Stimulated activated CD8-positive, alpha-beta memory T cell treated with anti-CD3 and anti-CD28 coated beads, Interleukin-15, amount 100 ng/mL, for 24 hours (primary cell): ENCODE data around the gene DPP10.

ENCODE experiments used
- DNase-seq: peaks from one replicate; pipeline ENCODE4 v3.0.0-alpha.2; 2020; ENCODE audit warnings: low read depth

Gene DPP10

DNA sequence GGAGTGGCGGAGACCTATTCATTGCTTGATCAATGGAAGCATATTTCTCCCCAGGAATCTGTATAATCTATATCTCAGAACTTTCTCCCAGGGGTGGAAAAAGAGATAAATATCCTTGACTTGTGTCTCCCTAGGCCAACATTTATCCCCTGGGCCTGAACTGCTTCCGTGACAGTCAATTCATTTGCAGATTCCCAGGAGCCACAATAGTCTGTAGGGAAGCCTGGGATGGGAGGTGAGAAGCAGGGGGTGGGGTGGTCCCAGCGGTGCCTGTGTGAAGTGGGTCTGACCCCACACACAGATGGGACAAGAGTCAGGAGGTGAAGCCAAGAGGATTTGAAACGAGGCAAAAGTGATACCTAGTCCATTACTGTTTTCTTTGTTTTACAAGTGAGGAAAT, 166.8 kb downstream of the DPP10 start:
- no peak for DNase-seq

DNA sequence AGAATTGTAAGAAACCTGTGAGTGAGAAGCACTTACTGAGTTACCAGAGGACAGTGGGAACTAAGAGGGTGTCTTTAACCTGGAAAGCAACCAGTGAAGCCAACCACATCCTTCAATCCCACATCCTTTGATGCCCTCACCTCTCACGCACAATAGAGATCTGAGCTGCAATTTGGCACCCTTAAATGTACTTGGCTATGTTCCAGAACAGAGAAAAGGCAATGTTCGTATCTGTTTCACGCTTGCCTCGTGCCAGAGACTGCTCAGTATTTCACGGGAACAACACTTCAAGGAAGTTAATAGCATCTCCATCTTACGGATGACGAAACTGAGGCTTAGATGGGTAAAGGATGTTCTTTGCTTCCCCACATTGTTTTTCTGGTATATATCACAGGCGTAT, 167.4 kb downstream of the DPP10 start:
- DNase-seq: no peak

DNA sequence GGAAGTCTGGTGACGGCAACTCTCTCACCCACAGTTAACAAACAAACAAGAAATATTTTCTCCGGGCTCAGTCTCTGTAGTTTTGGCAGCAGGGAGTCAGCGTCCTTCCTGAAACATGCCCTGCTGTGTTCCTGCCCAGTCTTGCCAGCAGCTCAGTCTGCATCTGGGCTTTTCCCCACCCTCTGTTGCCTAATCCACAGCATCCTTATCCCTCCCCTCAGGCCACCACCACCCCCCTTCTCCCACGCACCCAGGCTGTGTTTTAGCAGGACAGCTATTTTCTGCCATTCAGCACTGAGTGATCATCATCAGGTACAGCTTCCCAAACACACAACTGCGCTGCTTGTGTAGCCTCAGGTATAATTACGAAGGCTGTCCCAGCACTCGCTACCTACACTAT, 168.2 kb downstream of the DPP10 start:
- DNase-seq: no peak

DNA sequence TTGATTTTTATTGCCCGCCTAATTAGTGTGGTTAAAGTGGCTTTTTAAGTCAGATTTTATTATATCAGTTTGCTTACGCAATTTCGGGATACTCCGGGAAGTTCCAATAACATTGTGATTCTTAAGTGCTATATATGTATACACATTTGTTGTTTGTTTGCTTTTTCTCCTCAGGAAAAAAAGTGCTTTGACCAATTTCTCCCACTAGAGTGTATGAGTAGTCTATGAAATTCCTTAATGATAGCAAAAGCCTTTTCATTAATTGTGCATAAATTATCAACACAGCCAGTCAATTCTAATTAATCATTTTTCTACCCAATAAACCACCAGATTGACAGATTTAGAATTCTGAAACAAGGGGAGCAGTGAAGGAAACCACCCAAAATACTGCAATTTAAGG, 172.2 kb downstream of the DPP10 start:
- no peak for DNase-seq

DNA sequence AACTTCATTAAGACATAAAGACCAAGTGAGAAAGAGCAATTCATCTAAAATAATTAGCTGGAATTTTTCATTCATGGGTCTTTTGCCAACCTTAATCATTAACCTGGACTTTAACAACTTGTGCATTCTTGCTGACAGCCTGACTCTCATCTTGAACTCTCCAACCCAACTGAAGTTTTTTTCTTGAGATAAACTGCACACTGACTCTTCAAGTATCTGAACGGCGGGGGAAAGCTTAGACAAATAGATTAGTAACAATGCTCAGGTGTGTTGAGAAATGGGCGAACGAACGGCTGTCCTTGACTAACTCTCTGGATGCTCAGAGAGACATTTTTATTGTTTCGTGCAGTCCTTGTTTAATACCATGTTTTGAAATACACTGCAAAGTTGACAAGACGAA, 186.0 kb downstream of the DPP10 start:
- no peak for DNase-seq

DNA sequence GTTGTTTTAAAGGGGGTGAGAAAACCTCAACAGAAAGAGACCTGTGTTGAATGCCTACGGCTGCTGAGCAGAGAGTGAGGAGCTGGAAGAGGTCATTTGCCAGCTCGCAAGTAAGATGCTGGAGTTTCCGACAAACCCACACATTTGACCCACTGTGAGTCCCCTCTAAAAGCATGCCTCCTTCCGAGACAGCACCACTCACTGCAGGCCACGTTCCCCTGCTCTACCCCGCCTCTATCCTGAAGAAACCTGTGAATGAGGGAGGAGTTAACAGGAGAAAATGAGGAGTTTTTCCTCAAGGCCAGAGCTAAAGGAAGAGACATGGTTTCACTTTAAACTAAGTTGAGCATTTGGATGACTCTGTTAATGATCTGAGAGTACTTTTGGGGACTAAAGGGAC, 188.7 kb downstream of the DPP10 start:
- DNase-seq: no peak

DNA sequence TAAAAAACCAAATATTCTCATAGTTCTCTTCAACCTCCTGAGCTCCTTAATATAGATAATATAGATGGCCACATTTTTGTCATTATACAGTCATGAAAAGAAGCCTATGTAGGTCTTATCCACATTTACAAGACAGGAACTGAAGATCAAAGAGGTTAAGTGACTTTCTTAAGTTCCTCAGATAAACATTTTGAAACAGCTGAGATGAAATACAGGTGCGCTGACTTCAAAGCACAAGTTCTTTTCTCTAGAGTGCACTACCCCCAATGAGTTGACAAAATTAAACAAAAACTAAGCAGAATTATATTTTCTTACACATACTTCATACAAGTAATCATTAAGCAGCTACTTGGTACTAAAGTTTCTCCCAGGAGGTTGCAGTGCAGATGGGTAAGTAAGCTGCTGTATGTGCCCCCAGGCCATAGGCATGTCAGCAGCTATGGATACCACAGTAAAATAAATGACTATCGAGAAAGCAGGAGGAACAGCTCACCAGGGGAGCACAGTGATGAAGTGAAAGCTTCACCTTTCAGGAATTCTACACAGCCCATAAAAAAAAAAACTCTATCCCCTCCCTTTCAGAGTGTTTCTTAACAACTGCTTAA, 199.8 kb downstream of the DPP10 start:
- DNase-seq: no peak

DNA sequence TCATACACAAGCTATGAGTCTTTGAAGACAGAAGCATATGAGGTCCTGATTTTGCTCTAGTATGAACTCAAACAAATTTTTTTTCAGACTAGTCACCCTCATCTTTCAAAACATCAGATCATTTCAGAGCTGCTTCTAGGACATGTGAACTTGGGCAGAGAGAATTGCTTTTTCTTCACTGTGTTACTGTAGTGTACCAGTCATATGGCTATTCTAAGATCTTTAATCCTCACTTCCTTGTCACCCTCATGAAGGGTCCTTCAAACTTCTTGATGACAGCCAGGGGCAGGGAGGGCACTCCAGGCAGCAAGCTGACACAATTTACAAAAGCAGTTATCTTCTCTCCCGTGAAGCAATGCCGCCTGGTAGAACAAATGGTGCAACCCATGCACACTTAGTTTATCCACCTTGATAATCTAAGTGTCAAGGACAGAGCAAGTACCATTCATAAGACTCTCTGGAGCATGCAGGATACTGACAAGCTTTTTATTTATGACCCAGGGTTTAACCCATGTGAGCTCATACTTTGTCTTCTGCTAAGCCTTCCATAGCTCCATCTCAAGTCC, 200.6 kb downstream of the DPP10 start:
- DNase-seq: no peak

DNA sequence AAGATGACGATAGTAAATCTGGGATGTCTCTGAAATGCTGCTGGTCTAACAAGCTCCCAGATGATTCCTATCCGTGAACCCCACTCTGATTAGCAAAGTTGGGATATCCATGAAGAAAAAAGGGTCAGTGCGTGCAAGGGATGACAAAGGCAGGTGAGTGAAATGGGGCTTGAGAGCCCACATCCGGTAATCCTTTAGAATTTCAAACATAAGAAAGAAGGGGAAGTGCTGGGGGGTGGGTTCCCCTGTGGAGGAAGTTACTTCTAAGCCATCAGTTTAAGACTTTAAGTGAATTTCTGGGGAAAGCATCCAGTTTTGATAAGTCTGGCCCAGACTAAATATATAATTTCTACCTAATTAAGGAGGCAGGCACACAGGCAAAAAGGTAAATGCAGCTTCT, 209.5 kb downstream of the DPP10 start:
- no peak for DNase-seq

DNA sequence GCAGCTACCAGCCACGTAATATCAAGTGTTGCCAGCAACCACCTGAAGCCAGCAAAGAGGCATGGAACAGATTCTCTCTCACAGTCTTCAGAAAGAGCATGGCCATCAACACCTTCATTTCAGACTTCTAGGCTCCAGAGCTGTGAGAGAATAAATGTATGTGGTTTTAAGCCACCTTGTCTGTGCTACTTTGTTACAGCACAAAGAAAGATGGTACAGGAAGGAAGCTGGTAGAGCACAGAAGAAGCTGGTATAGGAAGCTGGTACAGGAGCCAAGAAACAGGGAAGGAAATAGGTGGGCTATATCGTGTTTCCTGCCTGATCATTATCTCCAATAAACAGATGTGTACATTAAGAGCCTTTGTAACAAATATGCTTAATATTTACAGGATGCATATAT, 217.4 kb downstream of the DPP10 start:
- DNase-seq: no peak

DNA sequence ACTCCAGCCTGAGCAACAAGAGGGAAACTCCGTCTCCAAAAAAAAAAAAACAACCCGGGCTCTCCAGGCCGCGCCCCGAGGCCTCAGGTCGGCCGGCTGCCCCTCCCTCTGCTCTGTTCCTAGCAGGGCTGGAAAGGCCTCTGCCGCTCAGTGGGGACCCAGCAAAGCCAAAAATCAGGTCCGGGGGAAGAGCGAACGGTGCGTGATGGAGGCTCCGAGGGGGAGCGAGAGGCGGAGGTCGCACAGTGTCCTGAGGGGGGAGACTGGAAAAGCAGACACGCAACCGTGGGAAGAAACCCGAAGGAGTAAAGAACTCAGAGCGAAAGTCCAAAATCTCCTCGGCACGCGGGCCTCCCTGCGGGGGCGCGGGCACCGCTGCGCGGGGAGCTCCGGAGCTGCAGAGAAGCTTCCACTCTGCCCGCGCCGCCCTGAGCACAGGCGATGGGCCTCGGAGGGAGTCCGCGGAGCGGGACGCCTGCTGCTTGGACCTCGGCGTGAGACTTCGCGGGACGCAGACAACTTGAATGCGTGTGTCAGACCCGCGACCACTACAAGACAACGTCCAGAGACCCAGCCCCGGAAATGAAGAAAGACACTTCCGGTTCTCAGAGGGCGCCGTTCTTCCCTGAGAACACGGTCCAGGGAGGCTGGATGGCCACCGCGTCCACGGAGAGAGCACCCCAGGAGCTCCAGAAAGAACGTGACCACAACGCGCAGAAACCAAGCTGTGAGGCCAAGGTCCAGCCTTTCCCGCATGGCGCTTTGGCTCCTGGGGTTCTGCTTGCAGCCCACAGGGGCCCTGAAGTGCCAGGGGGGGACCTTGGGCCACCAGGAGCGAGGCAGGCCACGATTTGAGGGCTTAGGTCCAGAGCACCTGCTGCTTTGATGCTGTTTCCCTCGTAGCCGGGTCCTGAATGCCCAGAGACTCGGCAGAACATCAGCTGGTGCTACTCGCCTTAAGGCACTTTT, 219.8 kb downstream of the DPP10 start:
- DNase-seq: no peak

DNA sequence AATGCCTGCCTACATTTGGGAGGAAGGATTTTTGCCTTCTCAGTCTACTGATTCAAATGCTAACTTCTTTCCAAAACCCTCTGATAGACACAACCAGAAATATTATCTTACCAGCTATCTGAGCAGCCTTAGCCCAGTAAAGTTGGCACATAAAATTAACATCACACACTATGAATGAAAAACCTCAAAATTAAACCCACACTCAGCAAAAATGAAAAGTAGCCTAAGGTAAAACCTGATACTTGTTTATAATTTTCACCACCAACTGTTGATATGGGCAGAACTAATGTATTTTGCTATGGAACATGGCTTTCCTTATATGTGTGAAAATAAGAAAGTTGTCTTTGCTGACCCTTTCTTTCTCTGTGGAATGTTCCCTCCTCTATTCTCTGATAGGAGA, 226.0 kb downstream of the DPP10 start:
- DNase-seq: no peak

DNA sequence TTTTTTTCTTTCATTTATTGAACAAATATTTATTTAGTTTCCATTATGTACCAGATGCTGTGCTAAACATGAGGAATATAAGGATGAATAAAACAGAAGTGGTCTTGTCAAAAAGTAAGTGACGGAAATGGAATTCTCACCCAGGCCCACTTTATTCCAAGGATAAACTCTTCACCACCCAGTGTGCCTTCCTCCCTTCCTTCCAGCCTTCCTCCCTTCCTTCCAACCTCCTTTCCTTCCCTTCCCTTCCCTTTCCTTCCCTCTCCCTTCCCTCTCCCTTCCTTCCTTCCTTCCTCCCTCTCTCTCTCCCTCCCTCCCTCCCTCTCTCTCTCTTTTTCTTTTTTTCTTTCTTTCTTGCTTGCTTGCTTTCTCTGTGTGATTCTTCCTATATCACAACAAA, 240.8 kb downstream of the DPP10 start:
- DNase-seq: no peak

DNA sequence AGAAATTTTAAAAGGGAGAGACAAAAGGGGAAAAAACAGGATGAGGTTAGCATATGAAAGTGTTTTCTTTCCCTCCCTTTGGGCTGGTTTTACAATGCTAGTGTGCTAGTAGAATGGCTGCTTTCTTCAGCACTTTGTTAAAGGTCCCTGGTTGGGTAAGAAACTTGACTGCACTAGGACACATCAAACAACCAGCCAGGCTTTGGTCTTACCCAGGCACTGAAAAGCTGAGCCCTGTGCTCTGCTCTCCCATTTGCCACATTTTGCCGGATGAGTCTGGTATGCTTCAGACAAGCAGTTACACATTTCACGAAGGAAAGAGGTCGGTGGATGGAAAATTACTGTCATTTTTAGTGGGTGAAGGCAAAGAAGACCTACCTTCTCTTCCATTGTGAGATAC, 242.0 kb downstream of the DPP10 start:
- DNase-seq: no peak

DNA sequence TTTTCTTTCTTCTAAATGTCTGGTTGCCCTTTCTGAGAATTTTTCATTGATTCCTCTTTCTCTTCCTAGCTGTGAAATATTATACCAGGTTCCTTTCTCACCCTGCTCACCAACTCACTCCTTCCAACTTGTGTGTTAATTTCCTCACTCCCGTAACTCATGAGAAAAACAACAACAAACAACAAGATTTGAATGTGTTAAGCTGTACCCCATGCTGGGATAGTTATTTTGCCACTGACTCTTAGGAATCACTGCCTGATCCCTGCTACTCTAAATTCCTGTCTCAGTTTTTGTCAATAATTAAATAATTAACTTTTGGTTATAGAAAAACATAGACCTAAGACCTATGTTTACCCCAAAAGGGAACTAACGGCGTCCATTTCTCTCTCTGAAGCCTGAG, 242.7 kb downstream of the DPP10 start:
- DNase-seq: no peak

DNA sequence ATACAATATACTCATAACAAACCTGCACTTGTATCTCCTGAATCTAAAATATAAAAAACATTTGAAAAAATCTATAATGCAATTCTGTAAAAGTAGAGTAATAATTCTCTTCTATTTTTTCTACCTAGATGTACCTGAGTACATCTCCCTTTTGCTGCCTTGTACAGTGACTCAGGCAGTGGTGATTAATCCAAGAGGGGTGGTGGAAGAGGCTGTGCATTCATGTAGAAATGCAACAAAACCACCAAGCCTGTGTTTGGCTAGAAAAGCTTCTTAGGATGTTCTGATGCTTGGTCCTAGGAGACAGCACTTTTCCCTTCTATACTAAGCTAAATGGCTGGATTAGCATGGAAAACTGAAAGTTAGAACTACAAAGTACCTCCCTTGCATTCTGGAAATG, 245.8 kb downstream of the DPP10 start:
- no peak for DNase-seq

DNA sequence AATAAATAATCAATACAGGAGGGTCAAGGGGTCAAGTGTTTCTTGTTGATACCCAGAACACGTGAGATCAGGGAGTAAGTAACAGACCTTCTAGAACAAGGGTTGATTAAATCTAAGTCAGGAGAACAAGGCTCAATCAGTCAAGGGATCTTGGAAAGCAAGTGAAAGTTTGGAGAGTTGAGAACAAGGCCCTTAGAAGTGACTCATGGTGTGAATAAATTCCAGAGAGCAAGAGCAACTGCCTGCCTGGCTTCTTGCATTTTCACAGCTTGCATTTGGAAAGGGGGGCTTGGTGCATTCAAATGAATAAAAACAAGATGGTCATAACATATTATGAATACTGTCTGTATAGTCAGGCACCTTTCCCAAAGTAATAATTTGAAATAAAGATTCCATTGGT, 256.1 kb downstream of the DPP10 start:
- DNase-seq: no peak

DNA sequence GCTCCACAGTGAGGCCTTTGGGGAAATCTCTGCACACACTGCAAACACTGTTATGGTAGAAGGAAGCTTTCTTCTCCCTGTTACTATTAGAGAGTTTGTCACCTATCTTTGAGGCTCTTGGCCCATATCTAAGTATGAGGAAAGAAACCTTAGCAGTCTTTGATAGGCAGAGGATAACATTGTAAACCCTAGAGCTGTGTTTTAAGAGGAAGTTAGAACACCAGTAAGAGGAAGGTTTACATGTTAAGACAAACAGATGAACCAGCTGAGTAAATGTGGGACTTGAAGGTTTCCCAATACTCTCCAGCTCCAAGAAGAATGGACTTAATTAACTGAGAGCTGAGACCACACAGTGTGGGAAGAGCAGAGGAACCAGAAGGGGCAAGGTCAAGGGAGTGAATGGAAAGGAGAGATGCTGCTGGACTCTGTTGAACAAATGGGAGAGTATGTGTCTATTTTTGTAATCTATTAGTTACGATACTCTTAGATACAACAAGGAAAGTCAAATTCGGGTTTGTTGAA, 257.0 kb downstream of the DPP10 start:
- no peak for DNase-seq

DNA sequence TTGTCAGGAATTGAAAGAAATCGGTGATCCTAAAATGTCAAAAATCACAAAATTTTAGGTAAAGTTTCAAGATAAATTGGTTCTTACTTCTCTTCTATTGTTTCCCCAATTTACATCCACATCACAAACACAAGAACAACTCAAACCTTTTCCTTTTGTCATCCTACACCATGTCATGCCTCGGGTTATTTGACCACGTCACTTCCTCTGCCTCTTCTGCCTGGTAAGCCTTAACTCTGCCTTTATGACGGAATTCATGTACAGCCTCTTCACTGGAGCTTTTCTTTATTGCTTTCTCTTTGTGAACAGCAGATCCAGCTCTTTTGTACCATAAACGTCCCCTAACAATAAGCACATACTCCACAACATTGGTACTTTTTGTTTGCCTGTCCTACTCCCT, 258.0 kb downstream of the DPP10 start:
- DNase-seq: no peak

DNA sequence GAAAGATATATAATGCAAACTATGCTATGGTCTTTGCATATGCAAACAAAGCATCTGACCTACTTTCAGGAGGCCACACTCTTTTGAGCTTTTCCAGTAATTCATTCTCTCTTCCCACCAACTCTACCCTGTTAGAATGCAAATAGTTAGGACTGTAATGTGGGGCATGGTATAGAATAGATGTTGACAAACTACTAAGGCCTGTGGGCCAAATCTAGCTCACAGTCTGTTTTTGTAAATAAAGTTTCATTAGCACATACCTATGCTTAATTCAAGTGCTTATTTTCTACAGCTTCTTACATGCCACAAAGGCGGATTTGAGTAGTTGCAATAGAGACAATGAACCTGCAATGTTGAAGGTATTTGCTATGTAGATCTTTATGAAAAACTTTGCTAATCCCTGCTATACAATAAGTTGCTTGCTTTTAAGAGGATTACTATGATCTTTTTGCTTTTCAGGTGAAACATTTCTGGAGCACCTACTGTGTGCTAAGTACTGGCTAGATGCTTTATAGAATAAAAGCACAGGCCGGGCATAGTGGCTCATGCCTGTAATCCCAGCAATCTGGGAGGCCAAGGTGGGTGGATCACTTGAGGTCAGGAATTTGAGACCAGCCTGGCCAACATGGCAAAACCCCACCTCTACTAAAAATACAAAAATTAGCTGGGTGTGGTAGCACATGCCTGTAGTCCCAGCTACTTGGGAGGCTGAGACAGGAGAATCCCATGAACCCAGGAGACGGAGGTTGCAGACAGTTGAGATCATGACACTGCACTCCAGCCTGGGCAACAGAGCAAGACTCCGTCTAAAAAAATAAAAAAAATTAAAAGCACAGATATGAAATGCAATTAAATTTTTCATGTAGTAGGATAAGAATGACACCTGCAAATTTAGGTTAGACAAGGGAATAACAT, 267.8 kb downstream of the DPP10 start:
- no peak for DNase-seq

DNA sequence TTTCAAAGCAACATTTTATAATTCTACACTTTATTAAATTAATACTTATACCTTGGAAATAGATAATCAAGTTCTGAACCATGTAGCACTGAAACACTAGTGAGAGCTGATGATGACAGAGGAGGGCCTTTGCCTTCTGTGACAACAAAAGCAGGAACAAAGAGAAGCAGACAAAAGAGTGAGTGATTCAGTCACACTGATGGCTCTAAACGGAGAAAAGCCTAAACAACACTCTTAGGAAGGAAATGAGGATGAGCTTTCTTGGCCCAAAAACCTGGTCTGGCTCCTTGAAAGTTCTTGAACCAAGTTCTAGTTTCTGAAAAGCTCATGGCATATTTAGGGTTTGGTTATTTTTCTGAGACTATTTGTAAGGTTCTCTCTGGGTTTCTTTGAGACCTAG, 271.9 kb downstream of the DPP10 start:
- no peak for DNase-seq

DNA sequence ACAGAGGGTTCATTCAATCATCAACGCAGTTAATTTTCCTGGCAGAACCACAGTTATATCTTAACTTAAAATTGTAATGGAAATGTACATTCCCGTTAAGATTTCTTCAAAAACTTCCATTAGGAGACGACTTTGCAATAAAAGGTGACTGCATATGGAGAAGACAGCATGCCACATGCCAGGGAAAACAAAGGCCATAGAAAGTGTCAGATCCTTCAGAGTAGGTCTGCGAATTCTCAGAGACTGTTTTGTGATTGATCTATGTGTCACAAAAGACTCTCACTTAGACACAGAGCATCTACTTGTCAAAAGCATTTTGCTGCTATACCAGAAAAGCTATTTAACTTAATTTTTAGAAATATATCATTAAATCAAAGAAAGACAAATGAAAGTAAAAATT, 274.6 kb downstream of the DPP10 start:
- DNase-seq: no peak
